Breast epithelium (tissue), 3 donors: ENCODE results near the gene BCL2L1.

Experiments used
- POLR2A ChIP-seq: fragments of 450-650 bp; IDR thresholded peaks from one replicate; pipeline ENCODE4 v1.6.1; 2016; ENCODE audit warnings: antibody characterized with exemption, mild to moderate bottlenecking, moderate library complexity
- POLR2AphosphoS5 ChIP-seq, 3 donors: sonication (generic); formaldehyde crosslinking; IDR thresholded peaks; one replicate each; pipeline ENCODE4 v1.6.1; 2017; ENCODE audit warnings: antibody characterized with exemption in 3 of 3
- TF ChIP-seq, protein P1 (sequence below), 3 donors: fragments of 450-650 bp; IDR thresholded peaks; one replicate each; pipeline ENCODE4 v1.5.1; 2016 to 2017; ENCODE audit warnings: antibody characterized with exemption in 3 of 3, mild to moderate bottlenecking in 3 of 3, moderate library complexity in 3 of 3

DNA sequence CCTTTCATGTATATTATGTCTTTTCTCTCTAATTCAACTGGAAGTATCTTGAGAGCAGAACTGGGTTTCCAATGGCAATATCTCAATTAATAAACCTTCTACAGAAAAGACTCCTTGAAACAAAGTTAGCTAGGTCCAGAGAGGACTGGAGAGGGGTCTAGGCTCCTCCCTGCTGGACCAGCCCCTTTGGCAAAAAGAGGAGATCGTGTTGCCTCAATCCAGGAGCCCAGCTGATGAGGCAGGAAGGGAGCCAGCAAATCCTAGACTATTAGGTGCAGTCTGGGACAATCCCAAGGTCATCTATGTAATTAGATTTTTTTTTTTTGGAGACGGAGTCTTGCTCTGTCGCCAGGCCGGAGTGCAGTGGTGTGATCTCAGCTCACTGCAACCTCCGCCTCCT lies 21.9 kb downstream of the BCL2L1 start:
- TF ChIP-seq, protein P1, sequence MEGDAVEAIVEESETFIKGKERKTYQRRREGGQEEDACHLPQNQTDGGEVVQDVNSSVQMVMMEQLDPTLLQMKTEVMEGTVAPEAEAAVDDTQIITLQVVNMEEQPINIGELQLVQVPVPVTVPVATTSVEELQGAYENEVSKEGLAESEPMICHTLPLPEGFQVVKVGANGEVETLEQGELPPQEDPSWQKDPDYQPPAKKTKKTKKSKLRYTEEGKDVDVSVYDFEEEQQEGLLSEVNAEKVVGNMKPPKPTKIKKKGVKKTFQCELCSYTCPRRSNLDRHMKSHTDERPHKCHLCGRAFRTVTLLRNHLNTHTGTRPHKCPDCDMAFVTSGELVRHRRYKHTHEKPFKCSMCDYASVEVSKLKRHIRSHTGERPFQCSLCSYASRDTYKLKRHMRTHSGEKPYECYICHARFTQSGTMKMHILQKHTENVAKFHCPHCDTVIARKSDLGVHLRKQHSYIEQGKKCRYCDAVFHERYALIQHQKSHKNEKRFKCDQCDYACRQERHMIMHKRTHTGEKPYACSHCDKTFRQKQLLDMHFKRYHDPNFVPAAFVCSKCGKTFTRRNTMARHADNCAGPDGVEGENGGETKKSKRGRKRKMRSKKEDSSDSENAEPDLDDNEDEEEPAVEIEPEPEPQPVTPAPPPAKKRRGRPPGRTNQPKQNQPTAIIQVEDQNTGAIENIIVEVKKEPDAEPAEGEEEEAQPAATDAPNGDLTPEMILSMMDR (IDR thresholded peaks at IDR 0.05): no peak
- no peak for TF ChIP-seq POLR2A
- no peak for TF ChIP-seq POLR2AphosphoS5 (IDR thresholded peaks at IDR 0.05)
